Adrenal gland (tissue), 12 donors: ENCODE results near the gene OSER1. TPM values are rescaled to one million over a fixed set of nuclear protein-coding genes. Genes with fewer than 3 reads are reported as not detected.

Experiments
- DNase-seq, 7 donors: peaks; one replicate each; pipeline ENCODE4 v3.0.0-alpha.2; 2019 to 2020
- H3K27ac ChIP-seq, 5 donors: fragments of 200-600 bp; sonication (generic) in 4 of 5; 1 replicate in 3 of 5; 2 replicates in 2 of 5; pipeline versions ENCODE4 v1.5.1 to v1.8.0; 2016 to 2020; ENCODE audit warnings: mild to moderate bottlenecking in 1 of 5
- H3K27me3 ChIP-seq: fragments of 200-600 bp; 2 replicates; pipeline ENCODE4 v1.8.0; 2021
- H3K36me3 ChIP-seq, 2 donors: fragments of 200-600 bp; replicated peaks in 1 of 2; 1 replicate in 1 of 2; 2 replicates in 1 of 2; pipeline versions ENCODE4 v1.5.1 to v1.8.0; 2018 to 2022
- H3K4me1 ChIP-seq, 2 donors: fragments of 200-600 bp; replicated peaks in 1 of 2; 1 replicate in 1 of 2; 2 replicates in 1 of 2; pipeline versions ENCODE4 v1.5.1 to v1.8.0; 2018 to 2021
- H3K4me3 ChIP-seq, 4 donors: fragments of 200-600 bp; sonication (generic) in 3 of 4; one replicate each; pipeline ENCODE4 v1.5.1; 2016 to 2018
- H3K9me3 ChIP-seq, 3 donors: fragments of 200-600 bp; sonication (generic) in 1 of 3; replicated peaks in 1 of 3; 1 replicate in 2 of 3; 2 replicates in 1 of 3; pipeline versions ENCODE4 v1.5.1 to v1.8.0; 2016 to 2021
- CTCF ChIP-seq, 6 experiments: fragments of 450-650 bp in 4 of 6; fragments of 200-600 bp in 2 of 6; sonication (generic) in 1 of 6; IDR thresholded peaks; 1 replicate in 5 of 6; 2 replicates in 1 of 6; pipeline versions ENCODE4 v1.5.1 to v1.8.0; 2016 to 2021; ENCODE audit warnings: antibody characterized with exemption in 6 of 6, mild to moderate bottlenecking in 2 of 6, moderate library complexity in 1 of 6
- POLR2A ChIP-seq, 2 donors: fragments of 450-650 bp; IDR thresholded peaks; one replicate each; pipeline ENCODE4 v1.6.1; 2017; ENCODE audit warnings: antibody characterized with exemption in 2 of 2, mild to moderate bottlenecking in 2 of 2, moderate library complexity in 1 of 2
- WGBS, 4 donors: extraction: QIAGEN DNeasy Blood & Tissue Kit in 2 of 4; methylation state at CpG; one replicate each; pipeline versions ENCODE4 v1.1.5 to v1.1.7; 2013 to 2017; 5-methylcytosine and 5-hydroxymethylcytosine counted together
- intact Hi-C, 2 donors: fragments of 100-400 bp; cut with DNase I; formaldehyde crosslinking; loops; one replicate each; pipeline versions ENCODE4 v1.14.1 to v1.15.0; 2022 to 2023
- polyA plus RNA-seq, 3 donors: library from polyadenylated mRNA; stranded (reverse); fragments of 200-250 nt in 2 of 3; fragments of 350-450 nt in 1 of 3; fragmentation: Illumina TruSeq in 1 of 3; extraction: RNeasy Lipid Tissue Mini Kit (QIAGEN cat#74804) in 1 of 3; gene quantifications; one replicate each; pipeline ENCODE4 v1.2.3, GENCODE V29; 2013 to 2014
- total RNA-seq, 9 donors: library from RNA; depleted of rRNA in 4 of 9; stranded (reverse); fragments of >200 nt in 4 of 9; fragments of 120-200 nt in 1 of 9; fragmentation: NEBNext Ultra II Directional in 1 of 9; extraction: Animal tissue kit (Norgen Biotek cat#: 25700) in 1 of 9; gene quantifications; one replicate each; pipeline versions ENCODE4 v1.1.0 to v1.2.4, GENCODE V29; 2013 to 2023
- donor health status: healthy with polysubstance abuse.
- donor health status: Bipolar disorder and iron deficiency.
- donor health status: DM: yes; HTN: yes; CAD: no.
- donor health status: DM: no; HTN: no; CAD: no.
- donor health status: DM: no; HTN: no; CAD: no.
- donor health status: DM: yes; HTN: yes; CAD: no.

Gene OSER1
- total and polyA plus RNA-seq, 12 donors: 19.5 to 46.7 (median 27.3) TPM

GRCh38 chr20:44187772-44188709 lies 22.5 kb downstream of the OSER1 start:
- no peaks in the 10 kb centered on the region for H3K27me3 ChIP-seq
- intact Hi-C loops: no loop called here
- H3K9me3 ChIP-seq: no peaks in the 10 kb centered on the region
- peaks cover 9 to 10% of the 10 kb centered on the region in 2 donors for H3K4me1 ChIP-seq
- 19 to 27% (median 24%) methylated on average over 8 of the region's 8 CpGs for WGBS, 4 donors
- no peaks in the 10 kb centered on the region for H3K36me3 ChIP-seq
- no peak for TF ChIP-seq CTCF (IDR thresholded peaks at IDR 0.05)
- TF ChIP-seq POLR2A (IDR thresholded peaks at IDR 0.05): no peak
- peak in 2 of 7 donors; percentile 38 for DNase-seq
- peak overlapping the region in 1 of 4 donors; percentile 61 for H3K4me3 ChIP-seq
- H3K27ac ChIP-seq: peak overlapping the region in 3 of 5 donors; percentile 15 to 67 (median 25)

- Histone ChIP-seq H3K36me3 (no peaks in the 10 kb centered on the region), H3K27ac (peak within 1 kb of the TSS in 3 of 5 donors; percentile 15 to 67 (median 25)), H3K9me3 (no peaks in the 10 kb centered on the region), H3K27me3 (no peaks in the 10 kb centered on the region), H3K4me3 (peak within 1 kb of the TSS in 3 of 4 donors; percentile 15 to 61 (median 38)), H3K4me1 (peaks cover 9 to 10% of the 10 kb centered on the region in 2 donors)
- peak; percentile 36 to 77 (median 57) for DNase-seq
- WGBS, 4 donors: 0 to 3% (median 1%) methylated on average over 5 to 24 of the region's 24 CpGs
- intact Hi-C loops: no loop called here
- TF ChIP-seq CTCF (IDR thresholded peaks at IDR 0.05): no peak
- peak in 1 of 2 donors; percentile 8 for TF ChIP-seq POLR2A (IDR thresholded peaks at IDR 0.05)
Measured at GRCh38 chr20:44187054-44187771, 23.4 kb downstream of the OSER1 start, which contains the start of gene JPH2. JPH2 (minus strand) TSS chr20:44187188; CDS start chr20:44186705, 483 bp downstream.

- no peak for DNase-seq
- Histone ChIP-seq H3K27me3 (no peaks in the 10 kb centered on the region), H3K4me3 (peak overlapping the region in 2 of 4 donors; percentile 38 to 61), H3K9me3 (no peaks in the 10 kb centered on the region), H3K4me1 (peaks cover 9 to 10% of the 10 kb centered on the region in 2 donors), H3K27ac (peak overlapping the region in 2 of 5 donors; percentile 15 to 67), H3K36me3 (no peaks in the 10 kb centered on the region)
- no peak for TF ChIP-seq POLR2A (IDR thresholded peaks at IDR 0.05)
- no peak for TF ChIP-seq CTCF (IDR thresholded peaks at IDR 0.05)
- WGBS, 4 donors: 14 to 21% (median 17%) methylated on average over 7 to 14 of the region's 14 CpGs
- intact Hi-C loops: no loop called here
Measured at GRCh38 chr20:44186674-44187053, 23.9 kb downstream of the OSER1 start.

GRCh38 chr20:44186201-44186600 lies 24.4 kb downstream of the OSER1 start:
- no peaks in the 10 kb centered on the region for H3K36me3 ChIP-seq
- H3K27ac ChIP-seq: peak overlapping the region in 1 of 5 donors; percentile 67
- WGBS, 4 donors: 76 to 93% (median 89%) methylated on average over 13 to 14 of the region's 14 CpGs
- no peak for DNase-seq
- H3K4me3 ChIP-seq: peak overlapping the region in 1 of 4 donors; percentile 61
- H3K4me1 ChIP-seq: peaks cover 9 to 10% of the 10 kb centered on the region in 2 donors
- TF ChIP-seq CTCF (IDR thresholded peaks at IDR 0.05): no peak
- no peak for TF ChIP-seq POLR2A (IDR thresholded peaks at IDR 0.05)
- intact Hi-C loops: no loop called here
- no peaks in the 10 kb centered on the region for H3K9me3 ChIP-seq
- no peaks in the 10 kb centered on the region for H3K27me3 ChIP-seq
